Activated CD8-positive, alpha-beta memory T cell treated with anti-CD3 and anti-CD28 coated beads for 24 hours (primary cell): ENCODE results near the gene CTAGE9.
"Not testable (repeated sequence)": the region's sequence is repeated elsewhere in the genome, so short reads cannot be mapped to it uniquely, and the experiment has no call there.

Source experiments
- DNase-seq: peaks from one replicate; pipeline ENCODE4 v3.0.0-alpha.2; 2020

CTAGE9 gene

GRCh38 chr6:131710917-131711316 lies at the start of gene CTAGE9:
CTAGE9 (minus strand) TSS chr6:131711017; CDS start chr6:131711017, 0 bp downstream.
- not testable (repeated sequence) for DNase-seq

DNA sequence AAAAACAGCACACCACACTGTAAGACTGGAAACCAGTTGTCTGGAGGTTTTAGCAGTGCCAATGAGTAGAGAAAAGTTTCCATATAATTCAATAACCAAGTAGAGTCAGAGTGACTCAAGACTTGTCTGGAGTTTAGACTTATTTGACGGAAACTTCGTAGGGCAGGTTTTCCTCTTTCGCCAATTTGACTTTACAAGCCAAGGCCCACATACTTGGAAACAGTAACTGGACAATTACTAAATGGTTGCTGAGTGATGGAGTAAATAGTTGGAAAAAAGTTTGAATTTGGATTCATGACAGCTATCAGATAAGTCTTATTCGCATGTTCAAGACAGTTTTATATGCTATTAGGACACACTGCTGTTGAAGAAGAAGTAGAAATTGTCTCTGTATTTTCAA lies 48.1 kb upstream of the CTAGE9 start:
- no peak for DNase-seq

DNA sequence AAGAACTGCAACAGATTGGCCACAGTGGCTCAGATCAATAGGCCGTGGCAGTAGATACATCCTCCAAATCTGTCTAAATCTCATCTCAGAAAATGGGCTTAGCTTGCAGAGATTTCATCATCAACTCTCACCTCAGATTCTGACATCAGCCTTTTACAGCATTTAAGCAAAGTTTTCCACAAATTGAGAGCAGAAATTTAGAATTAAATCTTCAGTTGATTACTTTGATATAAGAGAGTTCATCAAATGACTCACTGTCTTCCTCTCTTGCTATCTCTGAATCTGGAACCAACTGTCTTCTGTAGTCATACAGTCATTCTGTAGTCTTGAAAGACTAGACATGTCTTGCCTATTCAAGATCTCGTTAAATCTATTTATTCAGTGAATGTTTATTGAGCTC lies 45.2 kb upstream of the CTAGE9 start:
- no peak for DNase-seq

DNA sequence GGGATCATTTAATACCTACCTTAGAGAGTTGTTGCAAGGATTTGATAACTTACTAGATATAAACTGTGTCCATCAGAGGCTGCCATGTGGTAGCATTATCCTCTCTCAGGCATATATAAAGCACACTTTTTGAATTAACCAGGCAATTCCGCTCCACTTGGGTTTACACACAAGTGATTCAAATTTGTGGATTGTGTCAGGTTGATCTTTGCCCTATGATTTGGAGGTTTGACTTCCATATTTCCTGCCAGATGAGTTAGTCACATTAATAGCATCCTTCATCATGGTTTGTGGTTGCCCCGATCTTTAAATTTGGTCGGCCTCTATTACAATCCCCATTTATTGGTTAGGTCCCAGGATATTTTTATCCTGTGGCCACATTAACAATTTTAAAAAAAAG lies 44.8 kb upstream of the CTAGE9 start:
- DNase-seq = no peak

DNA sequence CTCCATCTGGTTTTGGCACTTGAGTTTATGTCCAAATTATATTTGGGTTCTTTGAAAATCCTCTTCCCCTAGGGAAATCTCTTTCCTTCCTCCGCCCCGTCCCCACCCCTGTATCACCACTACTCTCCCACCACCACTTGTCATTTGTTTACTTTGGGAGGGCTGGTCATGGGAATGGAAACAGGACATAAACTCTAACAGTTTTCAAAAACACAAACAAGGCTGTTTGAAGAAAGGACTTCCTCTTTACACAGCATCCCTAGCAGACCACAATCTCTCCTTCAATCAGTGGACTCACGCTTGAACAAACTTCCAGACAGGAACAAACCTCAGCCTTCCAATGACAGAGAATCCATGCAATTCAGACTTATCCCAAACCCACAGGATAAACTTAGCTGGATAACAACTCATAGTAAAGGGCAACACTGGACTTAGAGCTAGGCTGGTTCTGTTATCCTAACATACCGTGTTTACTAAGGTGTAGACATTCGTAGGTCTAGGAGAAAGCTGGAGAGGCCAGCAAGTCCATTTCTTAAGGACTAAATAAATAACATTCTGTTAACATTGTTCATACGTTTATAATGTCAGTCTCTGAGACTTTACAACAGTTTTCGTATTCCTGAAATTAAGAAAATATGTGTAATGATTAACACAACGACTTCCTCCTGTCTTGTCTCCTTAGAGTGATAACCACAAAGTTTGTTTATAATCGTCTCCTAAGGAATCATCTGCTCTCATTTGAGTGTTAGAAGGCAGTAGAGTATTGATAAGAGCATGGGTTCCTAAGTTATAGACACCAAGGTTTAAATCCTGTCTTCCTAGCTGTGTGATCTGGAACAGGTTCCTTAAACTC lies 44.1 kb upstream of the CTAGE9 start:
- no peak for DNase-seq

DNA sequence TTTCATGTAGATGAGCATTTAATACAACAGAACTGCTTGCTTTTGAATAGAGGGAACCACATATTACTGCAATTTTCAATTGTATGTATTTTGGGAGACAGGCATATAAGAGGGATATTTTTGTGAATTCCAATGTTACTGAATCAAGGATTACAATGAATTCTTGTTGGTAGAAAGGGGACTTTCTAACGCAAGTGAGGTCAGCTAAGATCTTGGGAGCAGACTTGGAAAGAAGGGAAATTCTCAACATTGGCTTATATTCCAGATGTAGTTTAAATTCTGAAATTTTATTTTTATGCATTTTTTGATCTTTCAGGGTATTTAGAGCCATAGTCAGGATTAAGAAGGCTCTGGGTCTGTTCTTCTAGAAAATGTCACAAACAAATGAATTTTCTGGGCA lies 43.3 kb upstream of the CTAGE9 start:
- no peak for DNase-seq

DNA sequence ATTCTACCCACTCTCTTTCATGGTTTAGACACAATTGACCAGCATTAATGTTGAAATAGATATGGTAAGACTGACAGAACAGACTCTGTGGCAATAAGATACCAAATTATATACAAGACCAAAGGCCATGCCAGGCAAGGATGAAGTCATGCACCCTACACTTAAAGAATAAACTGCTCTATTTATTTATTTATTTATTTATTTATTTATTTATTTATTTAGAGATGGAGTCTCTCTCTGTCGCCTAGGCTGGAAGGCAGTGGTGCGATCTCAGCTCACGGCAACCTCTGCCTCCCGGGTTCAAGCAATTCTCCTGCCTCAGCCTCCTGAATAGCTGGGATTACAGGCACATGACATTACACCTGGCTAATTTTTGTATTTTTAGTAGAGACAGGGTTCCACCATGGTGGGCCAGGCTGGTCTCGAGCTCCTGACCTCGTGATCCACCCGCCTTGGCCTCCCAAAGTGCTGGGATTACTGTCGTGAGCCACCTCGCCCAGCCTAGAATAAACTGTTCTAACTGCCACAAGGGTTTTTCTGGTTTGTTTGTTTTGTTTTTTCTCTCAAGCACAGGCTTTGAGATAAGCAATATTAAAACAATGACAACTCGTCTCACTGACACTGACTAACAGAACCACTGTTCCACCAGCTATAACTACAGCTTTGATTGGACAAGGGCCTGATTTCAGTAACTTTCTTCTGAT lies 40.3 kb upstream of the CTAGE9 start:
- not testable (repeated sequence) for DNase-seq

DNA sequence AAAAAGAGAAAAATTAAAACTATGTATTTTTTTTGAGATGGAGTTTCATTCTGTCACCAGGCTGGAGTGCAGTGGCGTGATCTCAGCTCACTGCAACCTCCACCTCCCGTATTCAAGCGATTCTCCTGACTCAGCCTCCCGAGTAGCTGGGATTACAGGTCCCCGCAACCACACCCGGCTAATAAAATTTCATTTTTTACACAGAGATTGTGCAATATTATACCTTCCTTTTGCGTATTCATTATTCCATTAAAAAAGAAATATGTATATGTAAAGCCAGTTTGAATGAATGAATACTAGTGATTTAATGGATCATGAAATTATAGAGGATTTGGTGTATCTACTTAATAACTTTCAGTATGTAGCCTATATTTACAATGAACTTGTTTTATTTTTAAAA lies 38.2 kb upstream of the CTAGE9 start:
- DNase-seq = no peak

DNA sequence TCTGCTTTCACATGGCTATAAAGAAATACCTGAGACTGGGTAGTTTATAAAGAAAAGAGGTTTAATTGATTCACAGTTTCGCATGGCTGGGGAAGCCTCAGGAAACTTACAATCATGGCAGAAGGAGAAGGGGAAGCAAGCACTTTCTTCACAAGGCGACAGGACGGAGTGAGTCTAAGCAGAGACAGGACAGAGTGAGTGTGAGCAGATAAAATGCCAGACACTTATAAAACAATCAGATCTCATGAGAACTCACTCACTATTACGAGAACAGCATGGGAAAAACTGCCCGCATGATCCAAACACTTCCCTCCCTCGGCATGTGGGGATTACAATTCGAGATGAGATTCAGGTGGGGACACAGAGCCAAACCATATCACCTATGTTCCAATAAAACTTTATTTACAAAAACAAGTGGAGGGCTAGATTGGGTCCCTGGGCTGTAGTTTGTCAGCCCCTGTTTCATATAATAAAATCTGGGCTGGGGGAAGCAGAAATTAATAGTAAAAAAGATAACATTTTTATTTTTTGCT lies 37.1 kb upstream of the CTAGE9 start:
- DNase-seq = no peak

DNA sequence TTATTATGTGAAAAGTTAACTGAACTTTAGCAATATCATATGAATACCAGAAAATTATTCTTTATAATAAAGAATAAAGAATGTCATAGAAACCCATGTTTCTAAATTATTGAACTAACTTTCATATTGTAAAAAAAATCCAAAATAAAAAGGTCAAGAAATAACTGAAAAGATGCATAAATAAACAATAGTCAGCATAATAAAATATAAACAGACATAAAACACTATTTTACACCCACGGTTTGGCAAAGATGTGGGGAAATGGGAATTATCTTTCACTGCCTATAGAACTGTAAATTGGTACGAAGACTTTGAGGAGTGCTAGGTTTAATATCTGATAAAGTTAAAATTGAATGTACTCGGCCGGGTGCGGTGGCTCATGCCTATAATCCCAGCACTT lies 34.7 kb upstream of the CTAGE9 start:
- DNase-seq = no peak

DNA sequence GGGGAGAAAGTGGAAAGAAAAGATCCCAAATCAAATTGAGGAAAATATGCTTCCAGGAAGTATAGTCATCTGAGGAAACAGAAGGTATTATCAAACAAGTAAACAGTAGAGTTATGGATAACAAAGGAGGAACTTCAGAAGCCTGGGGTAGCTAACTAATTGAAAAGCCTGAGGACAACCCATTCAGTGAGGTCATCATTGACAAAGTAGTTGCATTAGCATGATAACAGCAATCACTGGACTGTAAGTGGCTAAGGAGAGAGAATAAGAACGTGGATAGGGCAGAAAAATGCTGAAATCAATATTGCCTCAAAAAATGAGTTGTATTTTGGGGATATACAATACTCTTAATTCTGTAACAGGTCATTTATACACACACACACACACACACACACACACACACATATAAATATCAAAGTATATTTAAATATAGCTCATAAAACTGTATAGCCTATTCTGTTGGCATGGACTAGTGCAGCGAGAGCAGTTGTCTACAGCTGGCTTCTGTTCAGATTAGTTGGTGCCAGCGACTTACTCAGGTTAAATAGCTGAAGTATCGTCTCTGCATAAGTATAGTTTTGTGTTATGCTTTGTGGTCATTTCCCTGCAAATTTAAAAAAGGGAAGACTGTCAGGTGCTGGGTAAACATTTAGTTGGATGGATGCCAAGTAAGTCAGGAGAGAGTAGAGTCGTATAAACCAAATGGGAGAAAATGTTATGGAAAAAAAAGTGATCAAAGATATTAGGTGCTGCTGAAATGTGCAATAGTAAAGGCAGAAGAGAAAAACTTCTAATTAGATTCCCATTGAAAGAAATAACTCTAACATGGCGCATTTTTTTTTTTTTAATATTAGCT lies 33.8 kb upstream of the CTAGE9 start:
- no peak for DNase-seq

DNA sequence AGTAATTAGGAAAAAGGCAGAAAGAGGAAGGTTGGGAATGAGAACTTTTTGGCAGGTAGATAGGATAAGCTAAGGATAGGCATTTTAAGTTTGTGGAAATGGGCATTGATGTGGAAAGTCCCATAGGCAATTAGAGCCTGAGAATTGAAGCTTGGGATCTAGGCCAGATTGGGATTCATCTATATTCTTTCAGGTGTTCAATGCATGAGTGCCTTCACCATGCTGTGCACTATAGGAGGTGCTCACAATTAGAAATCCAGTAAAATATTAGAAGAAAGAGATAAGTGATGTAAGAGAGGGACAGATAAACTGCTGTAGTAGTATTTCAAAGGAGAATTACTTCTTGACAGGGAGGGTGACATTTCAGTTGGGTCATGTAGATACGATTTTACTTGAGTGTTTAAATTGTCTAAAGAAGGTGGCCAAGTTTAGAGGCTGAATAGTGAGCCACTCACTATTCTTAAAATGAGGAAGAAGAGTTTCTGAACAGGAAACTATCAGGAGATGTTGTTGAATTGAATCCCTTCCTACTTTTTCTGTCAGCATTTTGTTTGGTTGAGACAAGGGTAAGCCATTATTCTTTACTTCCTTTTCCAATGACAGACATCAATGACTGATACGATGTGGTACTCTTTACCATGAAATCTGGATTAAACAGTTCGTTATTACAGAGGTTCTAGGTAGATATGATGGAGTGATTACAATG lies 31.0 kb upstream of the CTAGE9 start:
- DNase-seq = no peak

DNA sequence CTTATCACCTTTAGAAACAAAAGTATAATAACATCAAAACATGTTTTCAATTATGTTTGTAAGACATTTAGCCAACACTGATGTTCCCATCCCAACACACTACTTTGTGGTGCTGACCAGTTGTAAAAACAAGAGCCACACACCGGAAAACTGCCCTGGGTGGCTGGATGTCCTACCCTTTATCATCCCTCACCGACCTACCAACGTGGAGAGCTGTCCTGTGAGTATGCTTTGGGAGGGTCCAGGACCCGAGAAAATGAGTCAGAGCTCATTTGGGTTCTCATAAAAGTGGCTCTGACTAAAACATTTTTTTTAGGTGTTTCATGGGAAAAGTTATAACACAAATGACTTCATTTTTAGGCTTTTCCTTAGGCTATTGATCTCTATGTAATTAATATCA lies 29.3 kb upstream of the CTAGE9 start:
- no peak for DNase-seq

DNA sequence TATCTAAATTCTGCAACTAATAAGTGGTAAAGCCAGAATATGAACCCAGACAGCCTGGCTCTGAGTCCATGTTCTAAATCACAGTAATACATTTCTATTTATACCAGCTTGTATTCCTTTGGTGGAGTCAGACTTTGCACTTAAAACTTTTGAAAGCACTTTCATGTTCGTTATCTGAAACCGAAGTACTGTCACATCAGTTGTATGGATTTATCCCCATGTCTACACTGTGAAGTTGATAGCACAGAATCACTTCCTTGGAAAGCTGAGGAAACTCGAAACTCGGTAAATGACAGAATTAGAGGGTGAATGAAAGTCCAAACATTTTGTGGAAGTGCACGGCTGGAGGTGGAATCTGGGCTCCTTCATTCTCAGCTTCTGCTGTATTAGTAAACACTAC lies 28.3 kb upstream of the CTAGE9 start:
- DNase-seq = no peak

GRCh38 chr6:131736811-131737210 lies 26.0 kb upstream of the CTAGE9 start:
- no peak for DNase-seq

GRCh38 chr6:131736003-131736596 lies 25.3 kb upstream of the CTAGE9 start:
- DNase-seq = no peak

DNA sequence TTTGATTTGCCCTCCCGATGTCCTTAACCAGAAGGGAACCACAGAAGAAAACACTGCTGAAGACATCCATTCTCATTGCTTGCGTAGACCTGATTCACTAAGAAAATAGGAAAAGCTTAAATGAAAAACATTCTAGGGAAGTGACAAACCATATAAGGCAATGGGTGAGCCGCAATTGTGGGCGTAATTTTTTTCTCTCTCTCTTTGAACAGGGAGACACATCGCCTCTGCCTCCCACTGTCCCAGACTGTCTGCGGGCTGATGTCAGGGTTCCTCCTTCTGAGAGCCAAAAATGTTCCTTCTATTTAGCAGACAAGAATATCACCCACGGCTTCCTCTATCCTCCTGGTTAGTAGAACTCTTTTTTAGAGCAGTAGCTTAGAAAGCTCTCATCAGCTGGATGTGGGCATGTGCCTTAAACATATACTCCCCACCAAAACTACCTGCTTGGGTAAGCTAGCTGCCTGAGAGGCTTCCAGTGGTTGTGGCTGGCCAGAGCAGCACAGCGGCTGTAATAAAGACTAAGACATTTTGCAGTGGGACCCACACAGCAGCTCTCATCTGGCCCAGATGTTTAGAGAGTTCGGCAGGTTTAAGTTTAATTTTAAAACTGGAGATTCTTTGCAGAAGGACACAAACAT lies 22.7 kb upstream of the CTAGE9 start:
- no peak for DNase-seq

GRCh38 chr6:131731224-131731623 lies 20.4 kb upstream of the CTAGE9 start:
- no peak for DNase-seq

DNA sequence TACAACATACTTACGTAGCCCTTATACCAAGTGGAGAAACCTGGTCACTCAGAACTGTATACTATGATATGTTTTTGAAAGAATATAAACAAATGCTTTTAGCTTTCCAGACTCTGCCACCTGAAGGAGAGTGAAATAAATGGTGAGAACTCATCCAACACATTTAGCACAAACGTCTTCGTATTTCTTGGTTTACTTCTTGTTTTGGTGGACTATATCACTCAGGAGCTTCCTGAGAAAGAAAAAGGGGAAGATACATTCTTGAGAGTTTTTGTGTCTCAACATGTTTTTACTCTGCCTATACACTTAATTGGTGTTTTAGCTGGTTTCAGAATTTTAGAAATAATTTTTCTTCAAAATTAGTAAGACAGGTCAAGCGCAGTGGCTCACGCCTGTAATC lies 19.4 kb upstream of the CTAGE9 start:
- DNase-seq = no peak

- DNase-seq = no peak
Observed at GRCh38 chr6:131729550-131729949, 18.7 kb upstream of the CTAGE9 start.

DNA sequence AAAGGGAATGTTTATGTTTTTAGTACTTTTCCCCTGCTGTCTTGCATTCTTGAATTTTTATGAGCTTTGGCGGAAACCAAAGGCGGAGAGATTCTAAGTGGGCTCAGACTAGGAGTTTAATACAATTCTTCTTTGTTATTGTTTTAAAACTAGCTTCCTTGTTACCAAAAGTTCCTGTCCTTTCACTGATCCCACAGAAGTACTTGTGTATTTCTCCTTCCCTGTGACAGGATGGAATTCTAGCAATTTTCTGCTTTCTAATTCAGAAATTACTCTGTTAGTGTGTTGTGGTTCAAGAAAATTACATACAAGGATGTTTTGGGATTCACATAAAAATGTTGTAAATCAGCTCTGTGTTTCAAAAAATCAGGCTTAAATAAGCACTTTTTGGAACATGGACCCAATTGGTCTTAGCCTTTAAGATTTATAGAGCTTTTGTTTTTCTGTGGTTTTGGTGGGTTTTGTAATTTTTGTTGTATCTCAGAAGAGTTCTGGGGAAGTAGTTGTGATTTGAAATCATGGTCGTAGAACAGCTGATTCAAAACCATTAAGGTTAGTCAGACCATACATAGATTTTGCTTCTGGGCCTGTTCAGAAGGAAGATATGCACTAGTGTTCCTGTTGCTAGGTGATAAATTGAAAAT lies 17.6 kb upstream of the CTAGE9 start:
- no peak for DNase-seq
